Measurements from ENCODE around the gene BICD1.
"Not testable (repeated sequence)": the region's sequence is repeated elsewhere in the genome, so short reads cannot be mapped to it uniquely, and the experiment has no call there.

Gene BICD1

GRCh38 chr12:32106517-32107358 lies at the start of gene BICD1:
BICD1 (plus strand) TSS chr12:32106847; CDS start chr12:32107332, 485 bp downstream.
- peak; percentile 29 to 50 for DNase-seq (ENCODE audit: low read depth in 2 of 2)

- no peak for DNase-seq (ENCODE audit: low read depth in 2 of 2)
Measured at GRCh38 chr12:32061033-32061432, 45.6 kb upstream of the BICD1 start.

GRCh38 chr12:32062881-32063280 lies 43.8 kb upstream of the BICD1 start:
- no peak for DNase-seq (ENCODE audit: low read depth in 2 of 2)

- no peak for DNase-seq (ENCODE audit: low read depth in 2 of 2)
Measured at GRCh38 chr12:32063796-32064195, 42.9 kb upstream of the BICD1 start.

- no peak for DNase-seq (ENCODE audit: low read depth in 2 of 2)
Measured at GRCh38 chr12:32066206-32066605, 40.4 kb upstream of the BICD1 start.

- no peak for DNase-seq (ENCODE audit: low read depth in 2 of 2)
Measured at GRCh38 chr12:32069071-32069470, 37.6 kb upstream of the BICD1 start.

GRCh38 chr12:32069731-32070130 lies 36.9 kb upstream of the BICD1 start:
- DNase-seq (ENCODE audit: low read depth in 2 of 2): no peak

- DNase-seq (ENCODE audit: low read depth in 2 of 2): no peak
Measured at GRCh38 chr12:32070370-32070769, 36.3 kb upstream of the BICD1 start.

- no peak for DNase-seq (ENCODE audit: low read depth in 2 of 2)
Measured at GRCh38 chr12:32072102-32072501, 34.5 kb upstream of the BICD1 start.

- DNase-seq (ENCODE audit: low read depth in 2 of 2): no peak
Measured at GRCh38 chr12:32074432-32074831, 32.2 kb upstream of the BICD1 start.

- DNase-seq (ENCODE audit: low read depth in 2 of 2): no peak
Measured at GRCh38 chr12:32076941-32077340, 29.7 kb upstream of the BICD1 start.

- DNase-seq (ENCODE audit: low read depth in 2 of 2): no peak
Measured at GRCh38 chr12:32080435-32080834, 26.2 kb upstream of the BICD1 start.

GRCh38 chr12:32083489-32083888 lies 23.2 kb upstream of the BICD1 start:
- no peak for DNase-seq (ENCODE audit: low read depth in 2 of 2)

- no peak for DNase-seq (ENCODE audit: low read depth in 2 of 2)
Measured at GRCh38 chr12:32084017-32084688, 22.5 kb upstream of the BICD1 start.

GRCh38 chr12:32084753-32085152 lies 21.9 kb upstream of the BICD1 start:
- DNase-seq (ENCODE audit: low read depth in 2 of 2): no peak

- no peak for DNase-seq (ENCODE audit: low read depth in 2 of 2)
Measured at GRCh38 chr12:32087306-32087705, 19.3 kb upstream of the BICD1 start.

GRCh38 chr12:32089156-32089555 lies 17.5 kb upstream of the BICD1 start:
- no peak for DNase-seq (ENCODE audit: low read depth in 2 of 2)

GRCh38 chr12:32089586-32089985 lies 17.1 kb upstream of the BICD1 start:
- DNase-seq (ENCODE audit: low read depth in 2 of 2): no peak

- DNase-seq (ENCODE audit: low read depth in 2 of 2): no peak
Measured at GRCh38 chr12:32091696-32092095, 15.0 kb upstream of the BICD1 start.

GRCh38 chr12:32098112-32098511 lies 8.5 kb upstream of the BICD1 start:
- no peak for DNase-seq (ENCODE audit: low read depth in 2 of 2)

GRCh38 chr12:32099275-32099674 lies 7.4 kb upstream of the BICD1 start:
- DNase-seq (ENCODE audit: low read depth in 2 of 2): not testable (repeated sequence)

GRCh38 chr12:32100361-32100760 lies 6.3 kb upstream of the BICD1 start:
- no peak for DNase-seq (ENCODE audit: low read depth in 2 of 2)

GRCh38 chr12:32100888-32101287 lies 5.8 kb upstream of the BICD1 start:
- DNase-seq (ENCODE audit: low read depth in 2 of 2): no peak
